NT2/D1 (cell line): ENCODE data around the gene IGHMBP2.

Experiments used
- SUZ12 ChIP-seq: IDR thresholded peaks from 2 replicates; pipeline ENCODE4 v1.6.1; 2011; ENCODE audit not compliant: insufficient read length, insufficient read depth; ENCODE audit errors: extremely low read depth
- YY1 ChIP-seq: IDR thresholded peaks from 2 replicates; pipeline ENCODE4 v1.6.1; 2011; ENCODE audit not compliant: insufficient read length, insufficient read depth
- ZNF274 ChIP-seq: IDR thresholded peaks from 2 replicates; pipeline ENCODE4 v1.6.1; 2011; ENCODE audit warnings: mild to moderate bottlenecking, low read depth, low read length

DNA sequence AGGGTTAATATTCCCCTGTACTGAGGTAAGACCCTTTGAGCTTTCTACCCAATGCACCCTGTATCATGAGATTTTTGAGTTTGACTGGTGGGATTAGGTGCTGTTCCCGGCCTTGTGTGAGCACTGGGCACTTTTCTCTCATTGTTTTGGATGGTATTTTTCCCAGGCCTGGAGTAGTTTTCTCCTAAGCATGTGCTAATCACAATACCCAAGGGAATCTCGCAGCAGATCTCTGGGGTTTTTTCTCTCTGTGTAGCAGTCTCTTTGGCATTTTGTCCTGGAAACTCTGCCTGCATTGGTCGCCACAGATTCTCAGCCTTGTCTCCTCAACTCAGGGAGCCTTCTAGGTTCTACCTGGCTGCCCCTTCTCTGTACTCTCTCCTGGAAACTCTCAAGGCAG, 19.9 kb downstream of the IGHMBP2 start:
- TF ChIP-seq SUZ12 (no peak), YY1 (no peak), ZNF274 (no peak)
